8988T (cell line): ENCODE measurements around the gene GJB2.
A peak's percentile ranks its signal among the peaks of the same experiment; 100 is the strongest.

Experiments
- DNase-seq: peaks from one replicate; pipeline ENCODE4 v3.0.0; 2011

The GJB2 gene

DNA sequence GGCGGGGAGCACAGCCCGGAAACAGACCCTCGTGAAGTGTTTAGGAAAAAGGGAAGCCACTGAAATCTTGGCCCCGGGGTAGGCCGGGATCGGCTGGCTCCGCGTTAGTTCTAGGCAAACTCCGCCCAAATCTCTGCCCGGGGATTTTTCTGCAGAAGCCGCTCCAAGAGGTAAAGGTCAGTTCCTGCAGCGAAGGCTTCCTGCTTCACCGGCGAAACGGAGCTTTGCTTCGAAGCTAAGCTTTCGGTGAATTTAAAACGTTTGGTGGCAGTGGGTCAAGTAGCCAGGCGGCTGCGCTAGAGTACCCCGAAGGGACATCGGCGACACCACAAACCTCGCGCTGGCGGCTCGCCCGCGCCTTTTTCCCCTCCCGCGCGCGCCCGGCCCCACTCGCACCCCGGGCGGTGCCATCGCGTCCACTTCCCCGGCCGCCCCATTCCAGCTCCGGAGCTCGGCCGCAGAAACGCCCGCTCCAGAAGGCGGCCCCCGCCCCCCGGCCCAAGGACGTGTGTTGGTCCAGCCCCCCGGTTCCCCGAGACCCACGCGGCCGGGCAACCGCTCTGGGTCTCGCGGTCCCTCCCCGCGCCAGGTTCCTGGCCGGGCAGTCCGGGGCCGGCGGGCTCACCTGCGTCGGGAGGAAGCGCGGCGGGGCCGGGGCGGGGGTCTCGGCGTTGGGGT lies 441 bp downstream of the GJB2 start:
- DNase-seq, result peak; percentile 33

DNA sequence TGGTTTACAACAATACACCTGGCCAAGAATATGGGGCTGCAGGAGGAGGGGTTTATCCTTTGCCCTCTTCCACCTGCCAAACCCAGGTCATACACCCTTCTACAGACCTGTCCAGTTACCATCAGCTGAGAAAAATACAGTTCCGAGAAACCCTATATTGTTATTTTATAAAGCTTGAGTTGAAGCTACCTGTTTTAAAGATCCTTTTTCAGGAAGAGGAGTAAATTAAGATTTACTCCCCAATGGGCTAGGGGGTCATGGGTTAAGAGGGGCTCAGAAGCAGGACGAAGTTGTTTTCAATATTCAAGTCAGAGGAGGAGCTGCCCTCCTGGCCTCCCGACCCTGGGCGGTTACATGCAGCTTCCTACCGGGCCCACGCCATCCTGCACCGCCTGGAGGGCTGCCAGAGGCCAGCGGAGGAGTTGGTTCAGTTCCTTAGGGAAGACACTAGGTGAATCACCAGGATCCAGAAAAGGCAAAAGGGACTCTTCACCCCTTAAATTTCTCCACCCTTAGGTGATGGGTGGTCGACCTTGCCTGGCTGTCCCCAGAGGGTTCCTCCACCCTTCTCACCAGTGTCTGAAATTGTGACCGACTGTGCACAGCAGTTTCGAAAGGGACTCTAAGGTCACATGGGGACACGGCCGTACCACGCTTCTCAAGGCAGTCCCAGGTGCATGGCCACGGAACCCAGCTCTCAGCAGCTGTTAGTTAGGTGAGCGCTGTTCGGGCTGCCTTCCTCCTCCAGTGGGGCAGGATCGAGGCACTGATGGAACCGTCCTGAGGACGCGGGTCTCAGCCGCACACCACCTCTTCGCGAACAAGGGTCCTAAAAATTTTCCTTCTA lies 1.2 kb downstream of the GJB2 start:
- no peak for DNase-seq

DNA sequence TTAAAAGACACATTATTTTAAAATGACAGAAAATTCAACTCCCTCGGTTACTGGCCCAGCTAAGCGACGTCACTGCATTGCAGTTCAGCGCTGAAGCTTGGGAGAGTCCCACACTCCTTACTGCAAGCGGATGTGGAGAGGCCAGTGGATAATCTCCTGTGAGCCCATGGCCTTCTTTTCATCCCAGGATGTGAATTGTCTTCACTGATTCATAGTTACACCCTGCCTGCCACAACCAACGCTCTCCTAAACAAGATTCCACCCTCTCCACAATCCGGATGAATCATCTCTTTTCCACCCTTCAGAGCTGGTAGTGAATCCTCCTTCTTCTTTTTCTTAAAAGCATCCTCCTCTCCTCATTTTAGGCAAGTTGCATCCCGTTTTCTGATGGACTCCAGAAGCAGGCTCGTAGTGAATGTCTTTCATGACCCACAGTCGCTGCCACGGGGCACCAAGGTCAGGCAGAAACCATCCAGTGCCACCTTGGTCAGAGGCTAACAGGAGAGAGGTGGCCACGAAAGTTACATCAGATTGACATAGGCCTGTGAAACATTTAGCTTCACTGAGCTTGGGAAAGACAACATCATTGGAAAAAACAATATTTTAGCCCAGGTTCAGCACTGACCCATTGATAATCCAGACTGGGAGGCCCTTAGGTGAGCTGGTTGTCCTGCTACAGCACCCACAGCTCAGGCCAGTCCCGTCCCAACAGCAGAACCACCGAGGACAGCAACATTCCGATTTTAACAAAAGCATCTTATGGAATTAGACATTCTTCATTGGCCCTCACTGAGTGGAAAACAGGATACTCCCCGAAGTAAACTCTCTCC lies 2.0 kb downstream of the GJB2 start:
- no peak for DNase-seq

DNA sequence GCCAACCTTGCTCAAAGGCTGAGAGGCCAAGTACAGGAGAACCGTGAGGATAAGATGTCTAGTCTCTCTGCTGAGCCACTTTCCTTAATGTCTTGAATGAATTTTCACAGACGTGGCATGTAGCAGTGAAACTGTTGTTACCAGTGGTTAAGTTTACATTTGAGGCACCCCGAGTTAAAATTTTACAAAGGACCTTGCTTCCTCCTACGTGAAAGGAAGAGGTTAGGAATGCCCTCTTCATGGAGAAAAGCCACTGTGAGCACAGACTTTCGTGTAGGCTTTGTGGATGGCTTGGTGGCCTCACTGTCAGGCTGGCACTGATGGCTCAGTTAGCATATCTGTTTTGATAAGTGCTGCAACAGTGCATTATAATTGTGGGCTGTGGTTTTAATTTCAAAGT lies 2.7 kb downstream of the GJB2 start:
- DNase-seq, result no peak

DNA sequence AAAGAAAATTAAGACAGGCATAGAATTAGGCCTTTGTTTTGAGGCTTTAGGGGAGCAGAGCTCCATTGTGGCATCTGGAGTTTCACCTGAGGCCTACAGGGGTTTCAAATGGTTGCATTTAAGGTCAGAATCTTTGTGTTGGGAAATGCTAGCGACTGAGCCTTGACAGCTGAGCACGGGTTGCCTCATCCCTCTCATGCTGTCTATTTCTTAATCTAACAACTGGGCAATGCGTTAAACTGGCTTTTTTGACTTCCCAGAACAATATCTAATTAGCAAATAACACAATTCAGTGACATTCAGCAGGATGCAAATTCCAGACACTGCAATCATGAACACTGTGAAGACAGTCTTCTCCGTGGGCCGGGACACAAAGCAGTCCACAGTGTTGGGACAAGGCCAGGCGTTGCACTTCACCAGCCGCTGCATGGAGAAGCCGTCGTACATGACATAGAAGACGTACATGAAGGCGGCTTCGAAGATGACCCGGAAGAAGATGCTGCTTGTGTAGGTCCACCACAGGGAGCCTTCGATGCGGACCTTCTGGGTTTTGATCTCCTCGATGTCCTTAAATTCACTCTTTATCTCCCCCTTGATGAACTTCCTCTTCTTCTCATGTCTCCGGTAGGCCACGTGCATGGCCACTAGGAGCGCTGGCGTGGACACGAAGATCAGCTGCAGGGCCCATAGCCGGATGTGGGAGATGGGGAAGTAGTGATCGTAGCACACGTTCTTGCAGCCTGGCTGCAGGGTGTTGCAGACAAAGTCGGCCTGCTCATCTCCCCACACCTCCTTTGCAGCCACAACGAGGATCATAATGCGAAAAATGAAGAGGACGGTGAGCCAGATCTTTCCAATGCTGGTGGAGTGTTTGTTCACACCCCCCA lies 3.8 kb downstream of the GJB2 start:
- peak; percentile 34 for DNase-seq

DNA sequence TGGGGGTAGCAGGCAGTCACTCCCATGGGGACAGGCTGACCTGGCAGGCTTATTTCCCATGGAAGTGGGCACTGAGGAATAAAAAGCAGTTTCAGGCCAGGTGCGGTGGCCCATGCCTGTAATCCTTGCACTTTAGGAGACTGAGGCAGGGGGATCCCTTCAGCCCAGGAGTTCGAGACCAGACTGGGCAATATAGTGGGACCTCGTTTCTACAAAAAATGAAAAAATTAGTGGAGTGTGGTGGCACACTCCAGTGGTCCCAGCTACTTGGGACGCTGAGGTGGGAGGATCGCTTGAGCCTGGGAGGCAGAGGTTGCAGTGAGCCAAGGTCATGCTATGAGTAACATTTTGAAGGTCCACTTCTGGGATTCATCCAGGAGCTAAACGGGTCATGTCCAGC lies 6.0 kb downstream of the GJB2 start:
- DNase-seq, result no peak

DNA sequence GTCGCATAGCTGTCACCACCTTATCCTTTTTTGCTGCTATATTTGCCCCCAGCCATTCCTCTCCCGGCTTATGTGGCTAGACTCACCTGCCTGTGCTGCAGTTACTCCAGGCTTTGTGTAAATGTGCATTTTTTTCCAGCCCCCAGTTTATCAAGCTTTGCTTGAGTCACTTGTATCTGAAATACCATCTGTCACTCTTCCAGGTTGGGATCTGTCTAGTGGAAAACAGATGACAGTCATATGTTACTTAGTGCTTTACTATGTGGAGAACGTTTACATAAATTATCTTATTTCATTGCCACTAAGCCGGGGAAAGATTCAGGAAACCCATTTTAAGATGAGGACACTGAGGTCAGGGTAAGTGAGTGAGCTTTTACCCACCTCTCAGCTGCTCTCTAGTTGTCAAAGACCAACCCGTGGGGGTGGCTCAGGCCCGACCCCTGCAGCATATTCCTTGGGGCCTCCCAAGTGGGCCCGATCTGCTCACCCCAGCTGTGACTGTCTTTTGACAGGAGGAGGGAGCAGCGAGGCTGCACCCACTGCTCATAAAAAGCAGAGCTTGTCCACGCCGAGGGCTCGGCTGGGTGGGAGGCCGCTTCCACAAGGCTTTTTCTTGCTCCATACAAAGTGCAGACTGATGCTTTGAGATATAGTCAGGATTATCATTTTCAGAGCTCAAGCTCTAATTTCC lies 7.2 kb downstream of the GJB2 start:
- DNase-seq, result no peak

DNA sequence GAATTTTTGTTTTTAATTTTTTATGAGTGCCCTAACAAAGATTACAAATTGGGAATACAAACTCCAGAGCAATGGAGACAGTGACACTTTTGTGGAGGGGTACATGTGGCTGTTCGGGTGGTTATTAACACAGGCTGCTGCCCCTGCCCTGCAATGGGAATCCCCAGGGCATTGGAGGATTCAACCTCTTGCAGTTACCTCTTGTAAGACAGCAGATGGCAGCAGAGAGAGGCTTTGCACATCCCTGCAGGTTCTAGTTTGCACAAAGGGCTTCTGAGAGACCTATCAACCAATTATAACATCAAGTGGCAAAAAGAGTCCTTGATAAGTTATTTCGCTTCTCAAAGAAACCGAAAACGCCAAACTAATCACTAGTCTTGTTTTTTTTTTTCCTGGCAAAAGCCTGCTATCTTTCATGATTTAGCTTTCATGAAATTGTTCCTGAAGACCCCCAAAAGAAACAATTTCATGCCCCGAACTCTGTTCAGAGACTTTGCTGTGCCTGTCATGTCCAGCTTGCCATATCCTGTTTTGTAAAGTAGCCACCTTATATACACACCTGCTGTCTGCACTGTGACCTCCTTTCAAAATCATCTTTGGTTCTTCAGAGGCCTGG lies 10.4 kb downstream of the GJB2 start:
- peak; percentile 49 for DNase-seq

DNA sequence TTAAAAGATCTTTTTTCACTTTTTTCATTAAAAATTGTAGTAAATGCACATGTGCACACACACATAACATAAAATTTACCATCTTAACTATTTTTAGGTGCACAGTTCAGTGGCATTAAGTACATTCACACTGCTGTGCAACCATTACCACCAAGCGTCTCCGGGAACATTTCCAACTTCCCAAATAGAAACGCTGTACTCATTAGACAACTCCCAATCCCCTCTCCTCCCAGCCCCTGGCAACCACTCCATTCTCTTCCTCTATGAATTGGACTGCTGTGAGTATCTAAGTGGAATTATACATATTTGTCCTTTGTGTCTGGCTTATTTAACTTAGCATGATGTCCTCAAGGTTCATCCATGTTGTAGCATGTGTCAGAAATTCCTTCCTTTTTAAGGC lies 11.6 kb downstream of the GJB2 start:
- no peak for DNase-seq

DNA sequence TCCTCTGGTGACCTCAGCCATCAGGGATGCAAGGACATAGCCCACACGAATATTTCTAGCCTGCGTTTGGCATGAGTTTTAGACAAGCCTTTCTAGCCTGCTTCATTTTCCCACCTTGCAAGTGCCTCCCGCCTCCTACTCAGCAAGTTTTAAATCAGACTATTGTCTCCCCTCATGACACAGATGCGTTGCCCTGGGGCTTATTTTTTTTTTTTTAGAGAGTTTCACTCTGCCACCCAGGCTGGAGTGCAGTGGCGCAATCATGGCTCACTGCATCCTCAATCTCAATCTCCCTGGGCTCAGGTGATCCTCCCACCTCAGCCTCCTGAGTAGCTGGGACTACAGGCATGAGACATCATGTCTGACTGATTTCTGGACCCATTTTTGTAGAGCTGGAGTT lies 14.6 kb downstream of the GJB2 start:
- no peak for DNase-seq

DNA sequence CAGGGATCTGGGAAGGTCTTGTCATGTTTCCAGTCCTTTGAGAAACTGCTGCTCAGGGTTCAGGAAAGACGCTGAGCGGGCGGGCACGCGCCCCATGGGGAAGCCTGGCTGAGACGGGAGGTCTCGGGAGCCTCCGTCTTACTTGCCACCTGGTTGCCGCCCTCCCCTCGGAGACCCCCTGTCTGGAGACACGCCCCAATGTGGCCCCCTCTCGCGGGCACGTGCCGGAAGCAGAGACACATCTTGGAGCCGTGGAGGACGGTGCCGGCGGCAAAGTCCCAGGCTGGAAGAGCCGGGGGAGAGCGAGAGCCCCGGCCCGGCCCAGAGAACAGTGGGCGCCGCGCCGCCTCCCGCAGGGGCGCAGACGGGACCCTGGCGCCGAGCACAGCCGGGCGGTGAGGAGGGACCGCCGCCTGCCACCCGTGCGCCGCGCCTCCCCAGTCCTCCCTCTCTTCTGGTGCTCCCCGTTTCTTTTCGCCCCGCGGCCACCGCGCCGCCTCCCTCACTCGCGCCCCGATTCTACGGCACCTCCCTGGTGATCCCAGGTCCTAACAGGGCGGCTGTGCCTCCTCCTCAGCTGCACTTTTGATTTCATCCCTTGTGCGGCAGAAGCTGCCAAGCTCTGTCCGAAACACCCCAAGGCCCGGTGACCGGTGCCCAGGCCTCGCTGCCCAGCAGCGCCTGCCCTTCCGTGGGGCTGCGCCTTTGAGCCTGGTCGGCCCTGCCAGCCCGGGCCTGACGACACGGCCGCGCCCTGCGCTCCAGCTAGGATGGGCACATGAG lies 15.5 kb downstream of the GJB2 start:
- no peak for DNase-seq

DNA sequence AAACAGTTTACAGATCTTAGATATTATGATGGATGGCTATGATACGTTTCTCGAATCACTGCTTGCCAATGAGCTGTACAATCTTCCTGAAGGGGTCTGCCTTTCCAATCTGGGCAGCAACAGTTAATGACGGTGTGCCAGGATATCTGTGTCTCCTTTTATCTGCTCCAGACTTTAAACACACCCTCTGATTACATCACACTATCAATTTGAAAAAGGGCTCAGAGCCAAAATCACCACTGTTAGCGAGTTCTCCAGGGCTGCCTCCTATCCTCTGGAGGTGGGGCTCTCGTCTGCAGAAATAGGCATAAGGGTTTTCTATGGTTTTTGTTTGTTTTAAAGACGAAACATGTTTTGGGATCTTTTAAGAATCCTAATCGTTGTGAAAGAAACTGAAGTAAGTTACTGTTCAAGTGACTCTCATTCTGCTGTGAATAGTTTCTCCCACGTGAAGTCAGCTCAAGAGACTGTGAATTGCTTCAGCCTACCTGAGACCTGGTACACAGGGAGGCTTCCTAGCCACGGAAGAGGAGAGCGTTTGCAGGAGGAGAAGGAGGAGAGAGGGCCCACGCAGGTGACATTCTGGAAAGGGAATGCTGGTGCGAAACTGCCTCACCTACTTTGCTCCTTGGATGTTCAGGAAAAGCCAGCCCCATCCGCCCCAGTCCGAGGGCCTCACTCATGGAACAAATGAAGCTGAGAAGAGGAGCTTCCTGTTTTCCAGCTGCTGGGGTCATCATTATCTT lies 16.7 kb downstream of the GJB2 start:
- no peak for DNase-seq

DNA sequence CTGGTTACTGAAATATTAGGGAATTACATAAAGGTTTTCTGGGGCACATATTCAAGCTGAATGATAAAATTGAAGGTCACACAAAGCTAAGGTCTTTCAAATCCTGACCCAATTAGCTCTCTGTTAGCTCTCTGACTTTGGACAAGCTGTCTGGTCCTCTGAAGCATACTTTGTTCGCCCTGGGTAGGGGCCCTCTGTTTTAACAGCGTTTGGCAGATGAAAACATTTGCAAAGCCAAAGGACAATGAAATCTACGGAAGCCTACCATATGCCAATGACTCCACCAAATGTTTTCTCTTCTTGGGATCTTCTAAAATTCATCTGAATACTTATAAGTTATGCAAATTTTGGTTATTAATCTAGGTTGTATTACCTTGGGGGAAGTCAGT lies 17.3 kb downstream of the GJB2 start:
- DNase-seq, result no peak

DNA sequence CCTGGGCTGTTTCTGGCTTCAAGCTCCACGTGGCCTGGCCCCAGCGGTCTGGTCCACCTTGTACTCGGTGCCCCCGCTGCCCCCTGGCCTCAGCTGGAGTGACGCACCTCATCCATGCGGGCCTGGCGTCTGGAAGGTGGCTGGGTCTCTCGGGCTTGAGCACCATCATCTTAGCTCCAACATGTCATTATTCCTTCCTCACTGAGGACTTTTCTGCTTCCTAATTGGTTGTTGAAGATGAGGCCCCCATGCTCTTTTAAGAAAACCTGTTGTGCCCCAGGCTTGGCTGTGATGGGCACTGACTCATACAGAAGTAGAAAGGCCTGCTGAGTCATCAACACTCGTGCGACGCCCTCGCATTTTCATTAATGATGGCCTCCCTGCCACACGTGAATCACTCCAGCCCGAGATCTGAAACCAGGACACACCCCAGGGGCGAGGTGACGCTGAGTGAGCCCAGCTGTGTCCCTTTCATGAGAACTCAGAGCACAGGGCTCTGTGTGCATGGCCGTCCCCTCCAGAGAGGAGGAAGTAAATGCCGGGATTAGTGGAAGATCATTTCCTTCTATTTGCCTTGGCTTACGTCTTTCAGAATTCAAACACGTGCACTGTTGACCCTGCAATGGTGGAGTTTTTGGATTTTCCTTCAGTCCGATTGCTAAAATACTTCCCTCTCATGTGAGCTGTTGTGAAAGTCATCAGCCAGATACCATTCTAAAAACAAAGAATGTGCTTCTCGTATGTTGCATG lies 17.9 kb downstream of the GJB2 start:
- DNase-seq, result peak; percentile 65

DNA sequence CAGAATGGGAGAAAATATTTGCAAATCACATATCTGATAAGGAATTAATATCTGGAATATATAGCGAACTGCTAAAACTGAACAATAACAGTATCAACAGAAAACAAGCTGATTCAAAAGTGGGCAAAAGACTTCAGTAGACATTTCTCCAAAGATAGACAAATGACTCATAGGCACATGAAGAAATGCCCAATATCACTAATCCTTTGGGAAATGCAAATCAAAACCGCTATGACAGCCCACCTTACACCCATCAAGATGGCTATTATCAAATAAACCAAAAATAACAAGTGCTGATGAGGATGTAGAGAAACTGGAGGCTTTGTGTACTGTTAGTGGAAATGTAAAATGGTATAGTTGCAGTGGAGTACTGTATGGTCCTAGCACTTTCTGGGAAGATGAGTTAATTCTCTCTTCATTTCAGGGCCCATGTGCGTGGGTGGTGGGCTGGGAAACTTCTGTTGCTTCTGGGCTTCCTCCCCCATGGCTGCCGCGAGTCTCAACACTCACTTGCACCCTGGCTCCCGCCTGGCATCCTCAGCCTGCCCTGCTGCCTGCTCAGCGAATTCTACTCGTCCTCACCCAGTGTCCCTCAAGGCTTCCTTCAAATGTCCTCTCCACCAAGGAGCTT lies 19.5 kb downstream of the GJB2 start:
- DNase-seq, result no peak

DNA sequence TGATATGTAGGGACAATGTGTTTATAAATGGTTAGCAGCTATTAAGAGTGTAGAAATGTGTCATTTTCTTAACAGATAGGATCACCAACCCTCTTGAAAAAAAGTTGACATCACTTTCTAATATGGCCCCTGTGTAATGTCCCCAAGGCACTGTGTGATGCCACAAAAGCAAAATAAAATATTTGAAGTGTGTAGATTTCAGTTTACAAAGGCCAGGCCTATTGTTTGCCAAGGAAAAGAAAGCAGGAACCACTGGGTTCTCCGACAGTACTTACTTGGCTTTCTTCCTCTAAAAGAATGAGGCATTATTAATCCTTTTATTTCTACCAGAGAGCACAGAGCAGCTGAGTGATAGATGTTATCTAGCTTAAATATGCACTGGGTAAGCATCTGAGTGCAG lies 21.4 kb downstream of the GJB2 start:
- DNase-seq, result no peak

DNA sequence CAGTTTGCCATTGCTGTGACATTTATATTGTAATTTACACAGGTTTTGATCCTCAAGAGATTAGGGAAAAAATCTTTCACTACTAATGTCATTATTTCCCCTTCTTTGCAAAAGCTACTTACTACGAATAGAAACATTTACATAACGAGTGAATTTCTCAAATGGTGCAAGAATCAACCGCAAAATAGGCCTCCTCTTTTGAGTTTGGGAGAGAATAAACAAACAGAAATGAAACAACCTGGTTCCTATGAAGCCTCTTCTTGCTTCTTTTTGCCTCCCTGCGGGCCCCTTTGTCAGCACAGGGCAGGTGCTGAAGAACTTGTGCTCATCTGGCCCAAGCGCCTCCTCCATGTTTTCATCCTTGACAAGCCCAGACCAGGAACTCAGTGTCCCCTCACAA lies 21.8 kb downstream of the GJB2 start:
- no peak for DNase-seq

DNA sequence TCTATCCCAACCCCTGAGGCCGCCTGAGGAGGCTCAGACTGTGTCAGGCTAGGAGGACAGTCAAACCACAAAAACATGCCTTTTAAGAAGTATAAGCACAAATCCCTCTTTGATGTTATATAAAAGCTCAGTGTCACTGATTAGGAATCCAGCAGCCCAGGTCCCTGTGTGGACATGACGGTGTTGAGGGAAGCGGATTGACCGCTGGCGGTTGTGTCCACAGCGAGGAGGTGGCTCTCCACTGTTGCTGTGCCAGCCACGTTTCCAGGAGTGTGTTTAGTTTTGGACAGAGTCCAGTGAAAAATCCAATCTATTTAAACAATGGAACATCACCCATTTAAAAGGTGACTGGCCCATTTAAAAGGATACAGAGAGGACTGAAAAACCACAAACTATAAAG lies 24.3 kb downstream of the GJB2 start:
- no peak for DNase-seq
